GM18907 (cell line): ENCODE data around the gene MTCL3.
A peak's percentile ranks its signal among the peaks of the same experiment; 100 is the strongest.

Experiments
- ATAC-seq: cut with Tn5 transposase; IDR thresholded peaks from one replicate; pipeline ENCODE4 v1.9.1; 2021; ENCODE audit warnings: mild to moderate bottlenecking, moderate library complexity; ENCODE audit not compliant: unreplicated experiment

Gene MTCL3

DNA sequence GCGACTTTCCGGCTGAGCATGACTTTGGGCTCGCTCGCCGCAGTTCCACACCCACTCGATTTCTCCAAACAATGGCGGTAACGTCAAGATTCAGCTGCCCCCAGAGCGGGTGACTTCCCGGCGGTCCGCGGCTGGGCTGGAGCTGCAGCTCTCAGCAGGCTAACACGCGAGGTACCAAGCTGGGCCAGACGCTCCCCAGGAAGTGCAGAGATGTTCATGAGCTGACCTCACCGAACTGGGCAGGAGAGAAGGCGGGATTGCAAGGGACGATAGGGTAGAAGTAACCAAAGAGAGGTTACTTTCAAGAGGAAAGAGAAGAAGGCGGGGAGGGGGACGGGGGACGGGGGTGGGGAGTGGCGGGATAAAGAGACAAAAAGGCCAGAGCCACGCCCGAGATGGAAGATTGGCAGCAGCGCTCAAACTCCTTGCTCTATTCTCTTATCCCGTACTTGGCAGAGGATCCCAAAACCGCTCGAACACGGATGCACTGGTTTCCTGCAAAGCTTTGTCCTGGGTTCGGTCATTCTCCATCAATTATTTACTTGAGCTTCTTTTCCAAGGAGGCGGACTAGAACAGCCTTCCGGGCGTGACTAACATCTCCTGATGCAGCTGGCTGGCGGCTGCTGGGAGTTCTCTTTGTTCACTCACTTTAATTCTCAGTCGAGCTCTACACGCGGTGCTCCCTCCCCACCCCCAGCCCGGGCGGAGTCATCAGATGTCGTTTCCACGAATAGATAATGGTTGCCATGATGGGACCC lies at the start of gene MTCL3:
TSS of gene MTCL3 (minus strand) at position 626 of the 759 bp plus-strand sequence.
- no peak for ATAC-seq

DNA sequence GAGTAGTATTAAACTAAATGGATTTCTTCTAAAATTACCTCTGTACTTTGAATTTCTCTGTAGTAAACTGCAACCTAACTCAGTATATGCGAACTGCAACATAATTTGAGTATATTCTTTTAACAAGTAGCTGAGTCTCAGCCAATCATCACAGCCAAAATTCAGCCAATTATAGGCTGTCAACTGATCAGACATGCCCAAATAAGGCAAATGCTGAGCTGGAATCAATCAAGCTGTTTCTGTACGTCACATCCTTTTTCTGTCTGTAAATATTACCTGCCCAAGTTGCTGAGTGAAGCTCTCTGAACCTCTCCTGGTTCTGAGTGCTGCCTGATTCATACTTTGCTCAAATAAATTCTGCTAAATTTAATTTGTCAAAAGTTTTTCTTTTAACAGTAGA lies 48.3 kb upstream of the MTCL3 start:
- no peak for ATAC-seq

DNA sequence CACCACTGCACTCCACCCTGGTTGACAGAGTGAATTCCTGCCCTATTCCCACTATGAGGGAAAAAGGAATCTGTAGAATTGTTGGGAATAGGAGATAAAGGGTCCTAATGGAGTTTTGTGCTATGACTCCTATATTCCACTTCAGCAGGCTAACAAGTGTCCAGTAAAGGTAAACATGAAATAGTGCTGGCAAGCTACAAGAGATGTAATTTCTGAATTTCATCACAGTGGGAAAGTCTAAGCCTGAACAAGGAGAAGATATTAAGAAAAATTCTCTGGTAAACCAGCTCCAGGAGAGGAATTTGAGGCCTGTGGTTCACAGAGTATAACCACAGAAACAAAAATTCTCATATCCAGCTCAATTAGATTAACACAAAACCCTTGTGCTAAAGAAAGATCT lies 47.5 kb upstream of the MTCL3 start:
- no peak for ATAC-seq

DNA sequence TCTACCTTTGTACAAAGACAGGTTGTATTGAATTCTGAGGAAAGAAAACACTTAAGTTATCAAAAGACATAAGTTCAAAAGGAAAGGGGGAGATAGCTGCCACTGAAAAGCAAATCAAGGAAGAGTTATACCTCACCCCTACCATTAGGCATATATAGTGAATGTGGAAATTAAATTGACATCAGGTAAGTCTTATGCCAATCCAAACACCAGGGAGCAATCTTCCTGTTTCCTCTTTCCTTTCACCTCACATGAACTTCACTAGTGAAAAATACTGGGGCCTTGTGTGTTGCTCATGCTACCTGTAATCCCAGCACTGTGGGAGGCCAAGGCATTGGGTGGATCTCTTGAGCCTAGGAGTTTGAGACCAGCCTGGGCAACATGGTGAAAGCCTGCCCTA lies 47.0 kb upstream of the MTCL3 start:
- no peak for ATAC-seq

DNA sequence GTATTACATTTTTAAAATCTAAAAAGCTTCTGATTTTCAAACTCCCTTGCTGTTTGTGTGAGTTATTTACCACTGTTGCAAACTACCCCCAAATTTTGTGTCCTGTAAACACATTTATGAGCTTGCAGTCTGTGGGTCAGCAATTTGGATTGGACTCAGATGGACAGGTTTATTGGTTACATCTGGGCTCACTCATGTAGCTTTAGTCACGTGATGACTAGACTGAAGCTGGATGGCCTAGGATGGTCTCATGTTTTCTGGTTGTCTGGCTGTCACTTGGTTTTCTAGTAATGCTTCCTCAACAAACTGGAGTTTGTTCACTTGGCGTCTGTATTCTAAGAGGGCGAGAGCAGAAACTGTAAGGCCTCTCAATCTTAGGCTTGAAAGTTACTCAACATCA lies 45.6 kb upstream of the MTCL3 start:
- ATAC-seq: no peak

DNA sequence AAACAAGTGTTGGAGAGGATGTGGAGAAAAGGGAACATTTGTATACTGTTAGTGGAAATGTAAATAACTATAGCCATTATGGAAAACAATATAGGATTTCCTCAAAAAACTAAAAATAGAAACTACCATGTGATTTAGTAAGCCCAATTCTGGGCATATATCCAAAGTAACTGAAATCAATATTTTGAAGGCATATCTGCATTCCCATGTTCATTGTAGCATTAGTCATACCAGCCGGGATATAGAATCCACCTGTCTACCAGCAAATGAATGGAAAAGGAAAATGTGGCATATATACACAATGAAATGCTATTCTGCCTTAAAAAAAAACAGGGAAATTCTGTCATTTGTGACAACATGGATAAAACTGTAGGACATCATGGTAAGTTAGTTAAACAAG lies 42.5 kb upstream of the MTCL3 start:
- no peak for ATAC-seq

DNA sequence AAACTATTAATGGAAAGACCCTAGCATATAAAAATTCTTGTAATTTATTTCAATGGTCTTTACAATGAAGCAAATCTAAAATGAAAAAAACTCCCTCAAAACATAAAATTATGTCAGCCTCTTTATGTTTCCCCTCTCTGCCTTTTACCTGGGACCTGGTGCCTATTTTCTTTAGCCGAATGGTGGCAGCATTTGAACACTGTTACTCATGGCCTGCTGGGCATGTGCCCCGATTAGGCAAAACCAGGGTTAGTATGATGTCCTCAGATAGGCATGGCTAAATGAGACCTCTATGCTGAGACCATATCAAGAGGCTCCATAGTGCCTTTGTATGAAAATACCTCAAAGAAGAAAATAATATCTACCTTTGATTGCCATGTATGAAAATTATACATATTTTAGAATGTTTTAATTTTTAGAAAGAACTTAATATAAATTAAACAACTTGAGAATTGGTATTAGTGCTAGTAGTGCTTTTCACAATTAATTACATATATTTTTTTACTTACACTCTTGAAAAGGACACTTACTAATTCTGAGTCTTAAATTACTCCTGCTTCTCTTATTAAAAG lies 35.4 kb upstream of the MTCL3 start:
- no peak for ATAC-seq

DNA sequence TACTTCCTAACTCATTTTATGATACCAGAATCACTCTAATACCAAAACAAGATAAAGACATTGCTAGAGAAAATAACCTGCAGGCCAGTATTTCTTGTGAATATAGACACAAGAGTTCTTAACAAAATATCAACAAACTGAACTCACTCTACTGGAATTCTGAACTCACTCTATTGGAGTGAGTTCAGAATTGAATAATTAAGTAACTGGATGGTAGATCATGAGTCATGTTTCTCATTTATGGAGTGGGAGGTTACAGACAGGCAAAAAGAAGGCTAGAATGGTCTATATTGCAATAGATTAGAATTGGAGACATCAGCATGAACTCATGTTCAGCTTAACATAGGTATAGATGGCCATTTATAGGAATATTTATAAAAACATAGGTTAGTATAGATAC lies 31.3 kb upstream of the MTCL3 start:
- ATAC-seq: no peak

DNA sequence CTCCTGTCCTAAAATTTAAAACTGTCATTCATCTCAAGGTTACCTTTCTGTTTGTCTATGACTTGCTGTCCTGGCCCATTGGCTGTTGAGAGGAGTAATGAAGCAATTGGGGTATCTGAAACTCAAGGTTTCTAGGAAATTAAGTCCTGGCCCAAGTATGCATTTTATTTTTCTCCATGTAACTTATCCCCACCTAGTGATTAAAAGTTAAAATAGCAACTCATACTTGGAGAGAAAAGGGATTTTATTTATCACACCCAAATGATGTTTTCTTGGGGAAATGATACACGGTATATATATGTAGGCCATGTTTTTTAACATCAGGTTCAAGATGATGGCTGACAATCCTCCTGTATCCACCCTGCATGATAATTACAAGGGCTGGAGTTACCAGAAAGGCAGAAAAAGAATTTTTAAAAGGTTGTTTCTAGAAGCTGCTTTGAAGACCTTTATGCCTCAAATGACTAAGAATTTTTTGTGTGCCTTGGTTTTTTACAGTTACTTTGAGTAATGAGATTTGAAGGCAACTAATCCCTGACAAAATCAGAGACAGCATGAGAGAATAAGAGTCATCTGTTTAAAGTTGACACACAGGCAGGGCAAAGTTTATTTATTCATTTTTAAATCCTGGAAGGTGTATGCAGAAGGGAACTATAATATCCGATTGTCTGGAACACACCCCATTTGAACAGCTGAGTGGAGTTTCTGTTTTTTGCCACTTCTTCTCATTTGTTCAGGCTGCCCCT lies 28.9 kb upstream of the MTCL3 start:
- ATAC-seq: no peak

DNA sequence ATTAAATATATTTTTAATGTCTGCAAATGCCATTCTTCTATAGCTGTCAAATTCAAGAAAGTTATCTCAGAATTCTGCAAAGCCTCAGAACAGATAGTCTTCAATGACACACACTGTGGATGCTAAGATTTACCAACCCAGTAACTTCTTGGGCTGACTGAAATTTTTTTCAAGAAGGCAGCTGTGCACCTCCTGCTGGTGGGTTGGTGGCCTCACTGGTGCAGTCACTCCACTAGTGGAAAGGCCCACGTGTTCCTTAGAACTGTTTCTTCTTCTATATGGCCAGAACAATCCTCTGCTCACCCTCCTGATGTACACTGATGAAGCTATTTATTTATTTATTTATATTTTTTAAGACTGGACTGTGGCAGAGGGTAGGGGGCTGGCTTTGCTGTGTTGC lies 28.1 kb upstream of the MTCL3 start:
- no peak for ATAC-seq

DNA sequence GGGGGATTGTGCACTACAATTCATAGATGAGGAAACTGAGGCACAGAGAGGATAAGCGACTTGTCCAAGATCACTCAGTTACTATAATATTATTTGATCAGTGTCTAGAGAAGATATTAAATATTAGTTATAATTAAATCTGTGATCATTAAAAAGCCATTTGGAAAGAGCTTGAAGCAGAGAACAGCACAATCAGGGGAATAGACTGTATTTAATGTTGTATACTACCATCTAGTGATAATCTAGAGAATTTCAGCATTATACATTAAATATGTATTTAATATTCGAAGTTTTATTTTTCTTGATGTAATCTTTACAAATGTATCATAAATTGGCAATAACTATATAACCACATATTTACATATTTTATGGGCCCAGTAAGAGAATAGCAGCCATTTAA lies 20.1 kb upstream of the MTCL3 start:
- ATAC-seq: peak; percentile 74

DNA sequence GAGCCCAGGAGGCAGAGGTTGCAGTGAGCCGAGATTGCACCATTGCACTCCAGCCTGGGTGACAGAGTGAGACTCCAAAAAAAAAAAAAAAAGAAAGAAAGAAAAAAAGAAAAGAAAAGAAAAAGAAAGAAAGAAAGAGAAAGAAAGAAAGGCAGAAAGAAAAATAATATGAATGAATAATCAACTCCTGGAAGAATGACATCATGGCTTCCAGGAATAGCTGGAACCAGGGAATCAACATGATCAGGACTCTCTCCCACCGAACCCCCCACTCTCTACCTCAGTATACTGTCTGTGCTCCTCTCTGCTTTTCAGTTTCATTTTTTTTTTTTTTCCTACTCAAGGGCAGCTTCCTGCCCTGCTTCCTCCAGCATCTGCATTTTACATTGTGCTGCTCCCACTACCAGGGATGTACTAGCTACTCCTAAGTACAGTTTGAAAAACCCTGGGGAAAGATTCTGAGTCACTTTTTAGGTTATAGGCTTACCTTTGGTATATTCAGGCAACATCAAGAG lies 19.7 kb upstream of the MTCL3 start:
- peak; percentile 25 for ATAC-seq

DNA sequence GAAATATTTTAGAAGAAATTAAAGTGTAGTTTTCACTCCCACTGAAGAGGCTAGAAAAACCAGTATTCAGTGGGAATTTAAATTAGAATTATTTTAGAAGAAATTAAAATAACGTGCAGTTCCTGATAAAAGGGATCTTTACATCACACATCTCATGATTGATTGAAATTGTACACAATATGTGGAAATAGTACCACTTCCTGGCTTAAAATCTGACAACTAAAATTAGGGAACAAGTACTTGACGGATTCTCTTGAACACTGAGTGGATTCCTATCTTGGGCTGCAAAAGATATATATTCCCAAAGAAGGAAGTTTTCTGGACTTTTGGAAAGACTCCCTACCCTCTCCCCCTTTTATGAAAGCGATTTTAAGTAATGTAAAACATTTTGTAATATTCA lies 14.6 kb upstream of the MTCL3 start:
- ATAC-seq: no peak

DNA sequence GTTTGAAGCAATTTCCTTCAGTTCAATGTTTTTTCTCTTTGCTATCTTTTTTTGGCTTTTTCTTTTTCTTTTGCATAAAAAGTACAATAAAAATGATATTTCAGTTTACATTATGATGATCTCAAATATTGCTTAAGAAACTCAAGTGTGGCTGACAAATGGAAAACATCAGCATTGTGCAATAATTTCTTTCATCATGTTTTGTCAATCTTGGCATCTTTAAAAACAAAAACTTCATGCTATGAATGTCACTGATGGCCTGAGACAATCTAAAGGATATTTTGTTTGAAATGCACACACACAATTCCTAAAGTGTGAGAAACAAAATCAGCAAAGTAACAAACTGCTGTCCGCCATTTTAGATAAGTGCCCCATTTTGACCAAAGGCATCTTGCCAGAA lies 13.9 kb upstream of the MTCL3 start:
- ATAC-seq: no peak

DNA sequence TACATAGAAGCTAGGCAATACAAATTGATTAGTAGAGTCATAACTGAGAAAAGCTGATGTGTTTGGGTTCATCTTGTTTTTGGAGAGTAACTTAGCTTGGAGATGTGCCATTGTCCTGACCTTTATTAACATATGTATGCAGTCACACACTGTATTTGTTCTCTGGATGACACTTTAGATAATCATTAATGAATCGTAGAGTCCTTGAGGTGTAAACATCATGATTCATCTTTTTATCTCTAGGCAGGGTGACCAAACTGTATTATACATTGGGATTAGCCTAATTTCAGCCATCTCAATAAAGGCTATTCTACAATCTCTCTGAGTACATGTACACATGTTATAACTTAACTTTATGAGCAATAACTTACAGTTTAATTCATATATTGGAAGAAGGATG lies 3.6 kb upstream of the MTCL3 start:
- ATAC-seq: no peak

DNA sequence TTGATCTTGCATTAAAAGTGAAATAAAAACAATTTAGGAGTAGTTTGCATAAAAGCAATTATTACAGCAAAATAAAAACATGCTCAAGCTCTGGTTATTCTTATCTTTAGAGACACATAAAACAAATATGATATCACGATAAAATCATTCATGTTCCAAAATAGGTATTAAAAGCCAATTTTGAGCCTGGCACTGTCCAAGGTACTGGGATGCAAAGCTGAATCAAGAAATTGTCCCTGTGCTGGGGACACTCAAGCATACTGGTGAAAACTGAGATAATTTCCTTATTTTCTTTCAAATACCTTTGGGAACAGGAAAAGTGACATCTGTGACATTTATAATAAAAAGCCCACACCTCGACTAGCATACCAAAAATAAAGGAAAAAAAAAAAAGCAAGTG lies 931 bp upstream of the MTCL3 start:
- no peak for ATAC-seq

DNA sequence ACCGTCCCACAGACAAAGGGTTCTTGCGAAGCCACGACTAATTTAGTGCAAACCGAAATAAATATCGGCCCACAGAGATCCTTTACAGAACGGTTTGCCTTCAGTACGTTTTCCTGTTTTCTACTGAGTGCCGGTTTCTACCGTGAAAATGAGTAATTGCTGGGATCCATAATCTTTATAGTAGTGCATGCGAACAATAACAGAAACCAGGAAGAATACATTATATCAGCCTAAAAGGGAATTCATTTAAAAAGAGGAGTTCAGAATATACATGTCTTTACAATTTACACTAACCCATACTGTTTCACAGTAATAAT lies 292 bp upstream of the MTCL3 start:
- no peak for ATAC-seq

DNA sequence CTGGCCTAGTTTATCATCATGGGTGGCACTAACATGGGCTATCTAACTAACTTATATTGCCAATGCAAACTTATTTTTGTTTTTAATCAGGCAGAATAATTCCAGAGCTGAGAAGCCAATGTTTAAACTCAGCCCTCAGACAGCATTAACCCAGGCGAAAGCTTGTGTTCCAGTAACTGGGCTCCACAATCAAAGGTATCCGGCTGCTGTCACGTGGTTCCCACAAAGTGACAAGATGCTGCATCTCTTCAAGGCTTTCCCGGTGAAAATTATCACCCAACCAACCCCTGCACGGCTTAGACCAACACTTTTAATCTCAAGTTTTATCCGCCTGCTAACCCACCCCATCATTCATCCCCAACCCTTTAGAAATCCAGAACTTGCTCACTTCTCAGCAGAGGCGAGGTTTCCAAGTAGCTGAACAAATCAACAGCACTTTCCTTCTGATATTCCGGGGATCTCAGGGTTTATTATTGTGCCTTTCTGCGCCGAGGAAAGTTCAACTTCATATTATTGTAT lies 885 bp downstream of the MTCL3 start:
- no peak for ATAC-seq

DNA sequence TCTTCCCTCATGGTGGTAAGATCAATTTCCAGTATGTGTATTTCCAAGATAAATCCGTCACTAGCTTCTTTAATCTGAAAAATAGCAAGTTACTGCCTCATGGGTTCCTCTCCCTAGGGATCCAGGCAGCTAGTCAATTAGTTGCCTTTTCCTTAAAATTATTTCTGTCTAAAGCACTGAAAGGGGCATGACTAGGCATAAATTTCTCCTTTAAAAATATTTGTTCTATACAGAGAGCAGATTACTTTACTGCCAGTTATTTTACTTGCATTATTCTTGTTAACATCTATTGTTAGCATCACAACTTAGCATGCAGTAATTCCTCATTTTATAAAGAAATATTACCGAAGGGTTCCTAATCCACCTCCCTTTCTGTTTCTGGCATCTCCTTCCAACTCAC lies 1.4 kb downstream of the MTCL3 start:
- ATAC-seq: no peak

DNA sequence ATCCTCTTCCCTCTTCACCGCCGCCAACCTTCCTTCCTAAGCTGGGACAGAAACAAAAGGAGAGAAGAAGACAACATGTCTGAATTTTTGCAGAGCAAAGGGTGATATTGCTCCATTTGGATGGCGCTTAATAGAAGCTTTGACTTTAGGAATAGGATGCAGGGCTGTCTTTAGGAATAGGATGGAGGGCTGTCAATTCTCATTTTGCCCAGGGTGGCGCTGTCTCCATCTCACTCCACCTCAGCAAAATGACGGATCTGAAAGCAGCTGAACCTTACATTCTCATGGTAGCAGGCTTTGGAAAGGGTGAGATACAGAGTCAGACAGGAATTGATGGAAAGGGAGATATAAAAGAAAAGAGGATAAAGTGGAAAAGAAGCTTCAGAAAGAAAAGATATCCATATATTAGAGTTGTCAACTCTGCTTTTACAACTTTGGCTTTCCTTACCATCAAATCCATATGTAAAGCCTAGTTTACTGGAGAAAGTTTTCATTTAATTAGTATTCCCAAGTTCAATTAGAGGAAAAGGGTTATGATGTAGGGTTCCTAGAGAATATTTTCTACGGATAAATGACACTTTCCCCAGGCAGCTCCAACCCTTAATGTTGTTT lies 2.4 kb downstream of the MTCL3 start:
- ATAC-seq: peak; percentile 72

DNA sequence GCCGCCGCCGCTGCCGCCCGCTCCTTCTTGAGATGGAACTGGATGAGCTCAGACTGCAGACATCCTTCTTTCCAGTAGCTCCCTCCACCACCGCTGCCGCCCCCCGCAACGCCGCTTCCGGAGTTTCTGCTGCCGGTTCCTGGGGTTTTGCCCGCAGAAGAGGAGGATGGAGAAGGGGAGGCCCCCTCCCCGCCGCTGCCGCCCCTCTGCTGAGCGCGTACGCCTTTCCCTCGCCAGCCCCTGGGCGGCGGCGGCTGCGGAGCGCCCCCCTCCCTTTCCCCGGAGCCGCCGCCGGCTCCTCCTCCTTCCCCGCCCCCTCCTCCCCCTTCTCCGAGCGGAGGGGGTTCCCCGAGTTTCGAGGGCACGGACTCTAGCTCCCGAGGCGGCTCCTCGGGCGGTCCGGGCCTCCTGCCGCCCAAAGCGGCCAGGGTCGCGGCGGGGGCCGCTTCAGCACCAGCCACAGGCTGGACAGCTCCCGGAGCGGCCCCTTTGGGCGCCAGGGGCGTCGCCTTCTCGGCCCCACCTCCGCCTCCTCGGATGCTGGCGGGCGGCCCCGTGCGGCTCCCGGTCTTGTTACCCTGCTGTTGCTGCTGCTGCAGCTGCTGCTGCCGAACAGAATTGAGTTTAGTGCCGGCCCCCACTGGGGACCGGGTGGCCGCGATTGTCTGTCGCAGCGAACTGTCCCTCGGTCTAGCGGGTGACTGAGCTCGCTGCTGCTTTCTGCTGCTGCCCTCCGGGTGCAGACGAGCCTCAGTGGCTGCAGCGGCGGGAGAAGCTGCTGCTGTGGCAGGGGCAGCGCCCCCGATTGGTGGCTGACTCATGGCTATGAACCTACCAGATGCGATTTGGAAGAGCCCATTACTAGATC lies 3.1 kb downstream of the MTCL3 start:
- ATAC-seq: peak; percentile 80
